B cell (primary cell): ENCODE measurements around the gene PRPSAP1. TPM values are rescaled to one million over a fixed set of nuclear protein-coding genes. Genes with fewer than 3 reads are reported as not detected.
"Not testable (repeated sequence)": the region's sequence is repeated elsewhere in the genome, so short reads cannot be mapped to it uniquely, and the experiment has no call there.

ENCODE experiments used
- ATAC-seq: fragments of 200-7000 bp; cut with Tn5 transposase; one replicate; pipeline ENCODE4 v1.10.0; 2021; ENCODE audit warnings: low read depth, mild to moderate bottlenecking, moderate number of reproducible peaks, moderate library complexity
- CTCF ChIA-PET: fragments of 350-600 bp; sonication (Branson Sonifier 250); formaldehyde crosslinking; loops from one replicate; lab custom pipeline; 2021; ENCODE audit warnings: antibody characterized with exemption, inconsistent platforms; lab: Charles Lee
- POLR2A ChIA-PET: fragments of 350-600 bp; sonication (Branson Sonifier 250); formaldehyde crosslinking; loops from one replicate; lab custom pipeline; 2021; ENCODE audit warnings: antibody characterized with exemption; lab: Charles Lee
- DNase-seq: peaks from one replicate; pipeline ENCODE4 v3.0.0; 2013
- H2AFZ ChIP-seq: 2 replicates; pipeline ENCODE4 v1.6.1; 2012; ENCODE audit warnings: mild to moderate bottlenecking, low read depth, low read length; ENCODE audit not compliant: insufficient read depth, poor library complexity, severe bottlenecking
- H3K27ac ChIP-seq, 2 donors: 1 replicate in 1 of 2; 2 replicates in 1 of 2; pipeline ENCODE4 v1.5.1; 2012 to 2013; ENCODE audit warnings: low read length in 2 of 2, mild to moderate bottlenecking in 2 of 2, moderate library complexity in 1 of 2
- H3K27me3 ChIP-seq, 4 experiments: fragments of 200-600 bp in 1 of 4; sonication (generic) in 1 of 4; replicated peaks in 1 of 4; 1 replicate in 2 of 4; 2 replicates in 2 of 4; pipeline versions ENCODE4 v1.6.1 to v1.7.0; 2013 to 2016; ENCODE audit warnings: low read length in 3 of 4, mild to moderate bottlenecking in 2 of 4, mixed read lengths in 1 of 4, moderate library complexity in 1 of 4; ENCODE audit not compliant: insufficient read depth in 4 of 4, control insufficient read depth in 3 of 4; ENCODE audit errors: control extremely low read depth in 1 of 4
- H3K36me3 ChIP-seq, 2 experiments: replicated peaks in 1 of 2; 1 replicate in 1 of 2; 2 replicates in 1 of 2; pipeline versions ENCODE4 v1.6.1 to v1.7.1; 2013; ENCODE audit warnings: low read length in 1 of 2; ENCODE audit not compliant: insufficient read depth in 2 of 2, control insufficient read depth in 1 of 2; ENCODE audit errors: control extremely low read depth in 1 of 2, extremely low read depth in 1 of 2
- H3K4me1 ChIP-seq, 2 donors: fragments of 200-600 bp in 1 of 2; sonication (generic) in 1 of 2; 1 replicate in 1 of 2; 2 replicates in 1 of 2; pipeline versions ENCODE4 v1.5.1 to v1.6.1; 2013 to 2017; ENCODE audit warnings: low read length in 2 of 2; ENCODE audit not compliant: control insufficient read depth in 2 of 2, insufficient read depth in 2 of 2
- H3K4me2 ChIP-seq: replicated peaks from 2 replicates; pipeline ENCODE3; 2012; ENCODE audit warnings: mild to moderate bottlenecking, low read depth, low read length; ENCODE audit not compliant: poor library complexity, severe bottlenecking
- H3K4me3 ChIP-seq, 5 experiments: fragments of 200-600 bp in 1 of 5; sonication (generic) in 1 of 5; 1 replicate in 3 of 5; 2 replicates in 2 of 5; pipeline versions ENCODE4 v1.5.1 to v1.7.0; 2011 to 2016; ENCODE audit warnings: low read length in 4 of 5, mild to moderate bottlenecking in 4 of 5, low read depth in 2 of 5, control low read depth in 1 of 5, moderate library complexity in 1 of 5; ENCODE audit not compliant: insufficient read depth in 1 of 5; ENCODE audit errors: control extremely low read depth in 1 of 5, extremely low read depth in 1 of 5
- H3K79me2 ChIP-seq: fragments of 200-600 bp; sonication (generic); one replicate; pipeline ENCODE4 v1.6.0; 2016; ENCODE audit warnings: low read length; ENCODE audit not compliant: control insufficient read depth, insufficient read depth
- H3K9ac ChIP-seq: fragments of 200-600 bp; sonication (generic); 2 replicates; pipeline ENCODE4 v1.6.1; 2017; ENCODE audit warnings: mild to moderate bottlenecking, low read length, moderate library complexity
- H3K9me3 ChIP-seq, 3 donors: one replicate each; pipeline versions ENCODE4 v1.6.1 to v1.7.1; 2013; ENCODE audit warnings: low read length in 2 of 3; ENCODE audit not compliant: control insufficient read depth in 2 of 3, insufficient read depth in 1 of 3; ENCODE audit errors: control extremely low read depth in 1 of 3
- H4K20me1 ChIP-seq: 2 replicates; pipeline ENCODE4 v1.6.0; 2012; ENCODE audit warnings: mild to moderate bottlenecking, low read length; ENCODE audit not compliant: insufficient read depth, control insufficient read depth, poor library complexity, severe bottlenecking
- H3K27ac Mint-ChIP-seq: one replicate; pipeline ENCODE4 v1.8.0; 2021; ENCODE audit warnings: mixed read lengths
- H3K27me3 Mint-ChIP-seq: one replicate; pipeline ENCODE4 v1.8.0; 2021; ENCODE audit warnings: mixed read lengths
- H3K4me1 Mint-ChIP-seq: one replicate; pipeline ENCODE4 v1.8.0; 2021; ENCODE audit warnings: mixed read lengths
- H3K4me3 Mint-ChIP-seq: one replicate; pipeline ENCODE4 v1.8.0; 2021; ENCODE audit warnings: mixed read lengths
- H3K9me3 Mint-ChIP-seq: one replicate; pipeline ENCODE4 v1.8.0; 2022; ENCODE audit warnings: mixed read lengths; ENCODE audit not compliant: insufficient read depth
- CTCF ChIP-seq: fragments of 200-600 bp; IDR thresholded peaks from one replicate; pipeline ENCODE4 v1.8.0; 2022; ENCODE audit warnings: antibody characterized with exemption, mild to moderate bottlenecking
- EZH2 ChIP-seq: IDR thresholded peaks from 2 replicates; pipeline ENCODE4 v1.6.1; 2012; ENCODE audit warnings: borderline replicate concordance, low read depth, mild to moderate bottlenecking, moderate library complexity, low read length; ENCODE audit not compliant: insufficient read depth, poor library complexity, severe bottlenecking
- WGBS: methylation state at CpG from one replicate; pipeline ENCODE4 v1.1.5; 2013; ENCODE audit warnings: missing lambda C conversion rate; ENCODE audit not compliant: insufficient coverage; 5-methylcytosine and 5-hydroxymethylcytosine counted together
- intact Hi-C: fragments of 100-400 bp; cut with micrococcal nuclease; formaldehyde crosslinking; loops from one replicate; pipeline ENCODE4 v1.10.0; 2022
- polyA plus RNA-seq: library from polyadenylated mRNA; depleted of rRNA; stranded (reverse); fragments of >200 nt; gene quantifications from 2 replicates; pipeline ENCODE4 v1.2.3, GENCODE V29; 2012
- total RNA-seq, 2 donors: library from RNA; stranded (reverse); fragments of 120-200 nt in 1 of 2; gene quantifications; 1 replicate in 1 of 2; 2 replicates in 1 of 2; pipeline versions ENCODE4 v1.2.3 to v1.2.4, GENCODE V29; 2013 to 2022

Gene PRPSAP1
- total and polyA plus RNA-seq, 2 donors (not counting 1 experiment from before 2014, with no cell fraction given) = 45.5 to 61.4 TPM

- peaks cover 70% of the 10 kb centered on the region for H3K4me1 Mint-ChIP-seq
Observed at GRCh38 chr17:76268015-76268749, 85.5 kb downstream of the PRPSAP1 start.

GRCh38 chr17:76267581-76268001 lies 86.1 kb downstream of the PRPSAP1 start:
- H3K36me3 ChIP-seq = peaks cover 2 to 16% of the 10 kb centered on the region in 2 experiments
- peak overlapping the region; percentile 49 for H3K9ac ChIP-seq
- H3K79me2 ChIP-seq = peaks cover 41% of the 10 kb centered on the region
- peaks cover 76 to 86% of the 10 kb centered on the region in 2 donors for H3K4me1 ChIP-seq
- not testable (repeated sequence) for H3K27me3 Mint-ChIP-seq, ATAC-seq, H3K9me3 Mint-ChIP-seq, H3K27me3 ChIP-seq, H2AFZ ChIP-seq, H3K9me3 ChIP-seq
- peak overlapping the region; percentile 92 for H3K4me2 ChIP-seq
- H3K4me1 Mint-ChIP-seq = peaks cover 70% of the 10 kb centered on the region
- intact Hi-C loops = loop anchor here (5.0 to 10.0 kb wide), 3 partner anchors 363 to 1180 kb away; partner anchors contain the start of genes MRPL38 and SUMO2
- peaks cover 14% of the 10 kb centered on the region for H4K20me1 ChIP-seq
- 59% methylated on average over 7 of the region's 13 CpGs for WGBS
- peak overlapping the region in 4 of 5 experiments; percentile 54 to 90 (median 86) for H3K4me3 ChIP-seq
- H3K4me3 Mint-ChIP-seq = peak overlapping the region; percentile 85
- CTCF ChIA-PET = interaction anchor here (0.6 to 16.7 kb wide), 9 partner anchors 8 to 358 kb away, joined by 3 to 435 read pairs (median 6); no protein-coding TSS in a partner anchor
- POLR2A ChIA-PET = interaction anchor here (0.6 to 1.2 kb wide), 6 partner anchors 13 to 871 kb away, joined by 3 to 9 read pairs (median 6); no protein-coding TSS in a partner anchor
- H3K27ac ChIP-seq = peak overlapping the region; percentile 77 to 94
- peak; percentile 56 for DNase-seq
- peak overlapping the region; percentile 96 for H3K27ac Mint-ChIP-seq

More at GRCh38 chr17:76268015-76268749, 85.5 kb downstream of the PRPSAP1 start:
- no peaks in the 10 kb centered on the region for H3K9me3 Mint-ChIP-seq
- Histone ChIP-seq H3K27ac (peak overlapping the region; percentile 77 to 94), H3K9ac (peak overlapping the region; percentile 49), H3K4me1 (peaks cover 76 to 86% of the 10 kb centered on the region in 2 donors), H3K27me3 (no peaks in the 10 kb centered on the region), H3K4me2 (peak overlapping the region; percentile 92), H3K4me3 (peak overlapping the region in 4 of 5 experiments; percentile 18 to 88 (median 68)), H3K79me2 (peaks cover 40% of the 10 kb centered on the region), H3K9me3 (no peaks in the 10 kb centered on the region), H4K20me1 (peaks cover 14% of the 10 kb centered on the region), H2AFZ (no peak overlapping the region), H3K36me3 (peaks cover 2 to 16% of the 10 kb centered on the region in 2 experiments)
- peak; percentile 7 for ATAC-seq
- intact Hi-C loops = loop anchor here (5.0 to 10.0 kb wide), 3 partner anchors 363 to 1179 kb away; partner anchors contain the start of genes MRPL38 and SUMO2
- no peaks in the 10 kb centered on the region for H3K27me3 Mint-ChIP-seq
- H3K27ac Mint-ChIP-seq = peak overlapping the region; percentile 96
- ChIA-PET CTCF (interaction anchor here (0.6 to 16.7 kb wide), 8 partner anchors 11 to 359 kb away, joined by 3 to 435 read pairs (median 6); no protein-coding TSS in a partner anchor), POLR2A (interaction anchor here (0.6 to 0.7 kb wide), 7 partner anchors 16 to 872 kb away, joined by 3 to 9 read pairs (median 4); no protein-coding TSS in a partner anchor)
- TF ChIP-seq CTCF = no peak
- TF ChIP-seq EZH2 = no peak
- DNase-seq = peak; percentile 92
- H3K4me3 Mint-ChIP-seq = peak overlapping the region; percentile 85
- 43% methylated on average over 3 of the region's 9 CpGs for WGBS
